NCI-H1694 treated with DMSO at 0.1 percent for 48 hours (cell line): Measurements from ENCODE around the gene KANK4.

Experiments
- DNase-seq: peaks from one replicate; lab custom pipeline; 2025; lab: John Stamatoyannopoulos, UW

The KANK4 gene

DNA sequence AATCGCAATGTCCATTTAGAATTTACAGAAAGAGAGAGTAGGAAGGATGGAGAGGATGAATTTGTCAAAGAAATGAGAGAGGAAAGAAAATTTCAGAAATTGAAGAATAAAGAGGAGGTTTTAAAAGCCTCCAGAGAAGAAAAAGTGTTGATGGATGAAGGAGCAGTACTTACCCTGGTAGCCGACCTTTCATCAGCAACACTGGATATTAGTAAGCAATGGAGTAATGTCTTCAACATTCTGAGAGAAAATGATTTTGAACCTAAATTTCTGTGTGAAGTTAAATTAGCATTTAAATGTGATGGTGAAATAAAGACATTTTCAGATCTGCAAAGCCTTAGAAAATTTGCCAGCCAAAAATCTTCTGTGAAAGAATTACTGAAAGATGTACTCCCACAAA, 112.0 kb downstream of the KANK4 start:
- DNase-seq: no peak

DNA sequence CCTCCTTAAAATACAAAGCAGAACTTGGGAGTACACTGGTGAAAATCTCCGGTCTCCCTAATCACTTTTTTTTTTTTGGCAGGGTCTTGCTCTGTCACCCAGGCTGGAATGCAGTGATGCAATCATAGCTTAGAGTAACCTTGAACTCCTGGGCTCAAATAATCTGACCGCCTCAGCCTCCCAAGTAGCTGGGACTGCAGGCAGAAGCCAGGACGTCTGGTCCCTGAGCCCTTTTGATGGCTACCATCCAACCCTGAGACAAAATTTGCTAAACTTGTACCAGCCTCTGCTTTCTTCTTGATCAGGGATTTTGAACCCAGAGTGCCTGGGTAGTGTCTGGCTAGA, 120.5 kb downstream of the KANK4 start:
- no peak for DNase-seq

DNA sequence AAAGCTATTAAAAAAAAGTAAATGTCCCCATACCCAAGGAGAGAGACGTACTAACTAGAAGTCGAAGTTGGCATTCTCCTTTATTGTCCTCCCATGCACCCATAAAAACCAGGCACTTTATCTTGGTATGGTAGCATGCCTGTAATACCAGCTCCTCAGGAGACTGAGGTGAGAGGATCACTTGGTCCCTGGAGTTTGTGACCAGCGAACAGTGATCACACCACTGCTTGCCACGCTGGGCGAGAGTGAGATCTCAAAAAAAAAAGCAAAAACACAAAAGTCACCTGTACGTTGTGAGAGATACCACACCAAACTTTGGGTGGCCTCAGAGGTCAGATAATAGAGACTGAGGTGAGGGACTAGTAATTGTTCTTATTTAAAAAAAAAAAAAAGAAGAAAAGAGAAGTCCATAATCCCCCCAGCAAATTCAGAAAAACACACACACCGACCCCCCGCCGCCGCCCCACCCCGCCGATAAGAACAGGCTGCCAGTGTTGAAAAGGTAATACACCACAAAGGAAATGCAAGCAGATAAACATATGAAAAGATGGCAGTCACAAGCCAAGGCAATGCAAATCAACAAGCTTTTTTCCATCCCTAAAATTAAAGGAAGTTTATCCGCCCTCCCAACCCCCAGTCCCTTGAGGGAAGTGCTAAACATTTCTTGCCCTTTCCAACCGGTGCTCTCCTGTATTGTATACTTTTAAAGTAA, 121.0 kb downstream of the KANK4 start:
- no peak for DNase-seq

DNA sequence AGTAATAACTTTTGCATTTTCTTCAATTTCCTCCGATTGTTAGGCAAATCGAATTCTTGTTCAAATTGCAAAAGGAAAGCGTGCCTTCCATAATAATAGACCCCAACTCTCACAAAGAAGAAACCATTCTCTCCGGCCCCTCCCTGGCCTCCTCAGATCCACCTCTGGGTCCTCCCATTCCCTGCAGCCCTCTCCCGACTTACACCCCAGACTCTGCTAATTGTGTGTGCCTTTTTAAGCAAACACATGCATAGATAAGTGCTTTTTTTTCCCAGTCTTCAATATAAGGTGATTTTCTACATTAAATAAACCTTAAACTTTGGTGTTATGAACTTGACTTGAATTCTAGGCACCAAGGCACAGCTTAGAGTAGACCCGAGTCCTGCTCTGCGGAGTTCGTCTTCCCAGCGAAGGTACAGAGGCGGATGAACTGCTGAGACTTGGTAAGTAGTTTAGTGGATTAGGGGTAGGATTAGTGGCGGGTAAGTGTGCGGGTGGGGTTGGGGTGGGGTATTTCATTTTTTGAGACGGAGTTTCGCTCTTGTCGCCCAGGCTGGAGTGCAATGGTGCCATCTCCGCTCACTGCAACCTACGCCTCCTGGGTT, 123.0 kb downstream of the KANK4 start:
- no peak for DNase-seq

DNA sequence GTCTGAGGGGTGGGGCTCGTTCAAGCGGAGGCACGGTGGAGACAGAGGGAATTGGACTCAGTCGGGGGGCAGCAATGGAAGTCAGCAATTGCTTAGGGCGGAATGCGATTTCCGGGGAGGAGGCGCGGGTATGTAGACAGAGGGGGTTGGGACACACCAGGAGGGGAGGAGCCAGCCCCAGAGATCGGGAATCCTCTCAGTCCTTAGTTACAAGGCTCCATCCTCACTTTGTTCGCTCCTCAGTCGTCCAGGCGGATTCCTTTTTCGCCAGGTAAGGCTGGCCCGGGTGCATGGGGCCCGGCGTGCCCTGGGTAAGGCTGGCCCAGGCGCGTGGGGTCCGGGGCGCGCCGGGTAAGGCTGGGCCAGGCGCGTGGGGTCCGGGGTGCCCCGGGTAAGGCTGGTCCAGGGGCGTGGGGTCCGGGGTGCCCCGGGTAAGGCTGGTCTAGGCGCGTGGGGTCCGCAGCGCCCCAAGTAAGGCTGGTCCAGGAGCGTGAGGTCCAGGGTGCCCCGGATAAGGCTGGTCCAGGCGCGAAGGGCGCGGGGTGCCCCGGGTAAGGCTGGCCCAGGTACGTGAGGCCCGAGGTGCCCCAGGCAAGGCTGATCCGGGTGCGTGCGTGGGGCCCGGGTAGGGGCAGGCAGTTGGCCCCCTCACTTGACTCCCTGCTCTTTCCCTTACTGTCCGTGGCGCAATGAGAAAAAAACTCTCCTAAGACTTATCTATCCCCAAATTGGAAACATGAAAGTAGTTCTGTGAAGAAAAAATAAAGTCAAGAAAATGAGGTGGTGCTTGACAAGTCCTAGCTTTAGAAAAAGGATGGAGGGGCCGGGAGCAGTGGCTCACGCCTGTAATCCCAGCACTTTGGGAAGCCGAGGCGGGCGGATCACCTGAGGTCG, 124.3 kb downstream of the KANK4 start, which contains the start of gene L1TD1:
Gene L1TD1 (plus strand): TSS at position 199 of the 894 bp plus-strand sequence. CDS start 11,780 bp downstream, outside the sequence.
- DNase-seq: no peak

DNA sequence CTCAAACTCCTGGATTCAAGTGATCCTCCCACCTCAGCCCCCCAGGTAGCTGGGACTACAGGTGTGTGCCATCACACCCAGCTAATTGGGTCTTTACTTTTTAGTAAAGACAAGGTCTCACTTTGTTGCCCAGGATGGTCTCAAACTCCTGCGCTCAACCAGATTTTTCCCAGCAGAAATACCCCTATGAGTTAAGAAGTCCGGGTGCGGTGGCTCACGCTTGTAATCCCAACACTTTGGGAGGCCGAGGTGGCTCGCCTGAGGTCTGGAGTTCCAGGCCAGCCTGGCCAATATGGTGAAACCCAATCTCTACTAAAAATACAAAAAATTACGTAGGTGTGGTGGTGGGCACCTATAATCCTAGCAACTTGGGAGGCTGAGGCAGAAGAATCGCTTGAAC, 131.1 kb downstream of the KANK4 start:
- DNase-seq: no peak

DNA sequence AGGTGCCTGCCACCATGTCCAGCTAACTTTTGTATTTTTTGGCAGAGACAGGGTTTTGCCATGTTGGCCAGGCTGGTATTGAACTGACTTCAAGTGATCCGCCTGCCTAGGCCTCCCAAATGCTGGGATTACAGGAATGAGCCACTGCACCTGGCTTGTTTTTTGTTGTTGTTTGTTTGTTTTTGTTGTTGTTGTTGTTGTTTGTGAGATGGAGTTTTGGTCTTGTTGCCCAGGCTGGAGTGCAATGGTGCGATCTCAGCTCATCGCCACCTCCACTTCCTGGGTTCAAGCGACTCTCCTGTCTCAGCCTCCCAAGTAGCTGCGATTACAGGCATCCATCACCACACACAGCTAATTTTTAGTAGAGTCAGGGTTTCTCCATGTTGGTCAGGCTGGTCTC, 131.7 kb downstream of the KANK4 start:
- no peak for DNase-seq
